K562 (cell line): ENCODE measurements around the gene WARS2. TPM values are rescaled to one million over a fixed set of nuclear protein-coding genes. Genes with fewer than 3 reads are reported as not detected.

ENCODE experiments used
- ATAC-seq: fragments of 200-7000 bp; cut with Tn5 transposase; 3 replicates; pipeline ENCODE4 v1.9.1; 2020; ENCODE audit warnings: moderate library complexity
- BruUV-seq: library from RNA; stranded (reverse); fragments of 400-500 nt; replicated peaks from 2 replicates; lab custom pipeline; 2021; lab: Mats Ljungman, UMichigan
- CTCF ChIA-PET: fragments of 300-600 bp; formaldehyde crosslinking; extraction: SDS; loops from one replicate; lab custom pipeline; 2021; ENCODE audit warnings: low intra/inter-chr PET ratio; lab: Yijun Ruan, JAX
- POLR2A ChIA-PET: fragments of 300-600, 350-650 bp; sonication (Branson Sonifier 250); formaldehyde crosslinking; extraction: SDS; loops from one replicate; lab custom pipeline; 2021; ENCODE audit warnings: antibody characterized with exemption, inconsistent platforms; lab: Yijun Ruan, JAX
- DNase-seq, 4 experiments: peaks; one replicate each; pipeline versions ENCODE4 v3.0.0 to v3.0.0-alpha.2; 2011 to 2018; ENCODE audit warnings: low spot score in 3 of 4, mixed read lengths in 3 of 4; ENCODE audit errors: extremely low read depth in 1 of 4
- FAIRE-seq: peaks from 2 replicates; lab custom pipeline; 2011; peaks lifted over from hg19 to GRCh38; lab: Jason Lieb, UNC
- H2AFZ ChIP-seq: 2 replicates; pipeline ENCODE4 v1.6.0; 2011; ENCODE audit warnings: low read depth, low read length, control low read depth, inconsistent platforms
- H3K27ac ChIP-seq: fragments of 200-600 bp; 3 replicates; pipeline ENCODE4 v1.8.0; 2011; ENCODE audit warnings: low read depth, mild to moderate bottlenecking, control low read depth, inconsistent platforms, low read length, moderate library complexity, mixed read lengths; ENCODE audit errors: extremely low read depth
- H3K27me3 ChIP-seq, 2 experiments: fragments of 300-600 bp in 1 of 2; 2 replicates in 1 of 2; 3 replicates in 1 of 2; pipeline versions ENCODE4 v1.6.0 to v1.8.0; 2011; ENCODE audit warnings: inconsistent platforms in 2 of 2, low read length in 2 of 2, mild to moderate bottlenecking in 1 of 2, mixed read lengths in 1 of 2, moderate library complexity in 1 of 2; ENCODE audit not compliant: control insufficient read depth in 2 of 2, insufficient read depth in 2 of 2
- H3K36me3 ChIP-seq: fragments of 300-600 bp; 3 replicates; pipeline ENCODE4 v1.8.0; 2011; ENCODE audit warnings: mild to moderate bottlenecking, low read length, inconsistent platforms; ENCODE audit not compliant: control insufficient read depth, insufficient read depth
- H3K4me1 ChIP-seq, 2 experiments: fragments of 200-600 bp in 1 of 2; replicated peaks in 1 of 2; 2 replicates in 1 of 2; 3 replicates in 1 of 2; pipeline versions ENCODE4 v1.5.1 to v1.8.0; 2011; ENCODE audit warnings: inconsistent platforms in 2 of 2, low read length in 2 of 2, mild to moderate bottlenecking in 1 of 2, mixed read lengths in 1 of 2, moderate library complexity in 1 of 2; ENCODE audit not compliant: control insufficient read depth in 2 of 2, insufficient read depth in 2 of 2
- H3K4me2 ChIP-seq: 2 replicates; pipeline ENCODE4 v1.6.1; 2011; ENCODE audit warnings: low read length, control low read depth, inconsistent platforms, mixed read lengths; ENCODE audit not compliant: insufficient read depth
- H3K4me3 ChIP-seq: fragments of 200-600 bp; sonication (generic), shearing (Covaris generic); 2 replicates; pipeline ENCODE4 v1.5.1; 2016; ENCODE audit warnings: control low read depth, inconsistent platforms
- H3K79me2 ChIP-seq: fragments of 200-600 bp; 3 replicates; pipeline ENCODE4 v1.8.0; 2011; ENCODE audit warnings: low read length, inconsistent platforms; ENCODE audit not compliant: control insufficient read depth, insufficient read depth
- H3K9ac ChIP-seq, 2 experiments: 2 replicates each; pipeline versions ENCODE4 v1.6.0 to v1.6.1; 2011; ENCODE audit warnings: low read depth in 2 of 2, low read length in 2 of 2, control low read depth in 1 of 2, inconsistent platforms in 1 of 2, mild to moderate bottlenecking in 1 of 2, mixed read lengths in 1 of 2; ENCODE audit not compliant: insufficient read depth in 1 of 2
- H3K9me1 ChIP-seq: one replicate; pipeline ENCODE4 v1.6.0; 2011; ENCODE audit warnings: inconsistent platforms, mild to moderate bottlenecking, low read length, moderate library complexity; ENCODE audit not compliant: control insufficient read depth, insufficient read depth
- H3K9me3 ChIP-seq: replicated peaks from 2 replicates; pipeline ENCODE4 v1.5.1; 2011; ENCODE audit warnings: low read depth, low read length, inconsistent platforms; ENCODE audit not compliant: control insufficient read depth, insufficient read depth
- H4K20me1 ChIP-seq: replicated peaks from 2 replicates; pipeline ENCODE4 v1.6.1; 2011; ENCODE audit warnings: low read length, inconsistent platforms, mixed read lengths; ENCODE audit not compliant: control insufficient read depth, insufficient read depth
- ARID1B ChIP-seq: fragments of 450-650 bp; IDR thresholded peaks from 2 replicates; pipeline ENCODE4 v1.6.1; 2016; ENCODE audit warnings: antibody characterized with exemption, mild to moderate bottlenecking, inconsistent platforms
- BRCA1 ChIP-seq, 2 experiments: fragments of 450-650 bp in 1 of 2; sonication (generic) in 1 of 2; formaldehyde crosslinking in 1 of 2; IDR thresholded peaks; 2 replicates each; pipeline versions ENCODE4 v1.5.0 to v1.6.1; 2017 to 2020; ENCODE audit warnings: mild to moderate bottlenecking in 1 of 2, missing genetic modification reagents in 1 of 2
- CGGBP1 ChIP-seq: fragments of 250-450 bp; sonication (Bioruptor Pico); IDR thresholded peaks from 2 replicates; pipeline ENCODE4 v1.9.0; 2021; ENCODE audit warnings: mild to moderate bottlenecking
- DMBX1 ChIP-seq: fragments of 250-450 bp; sonication (Bioruptor Pico); IDR thresholded peaks from 2 replicates; pipeline ENCODE4 v1.8.0; 2022; ENCODE audit warnings: inconsistent platforms, mild to moderate bottlenecking, moderate library complexity, borderline replicate concordance
- EGR1 ChIP-seq: fragments of 450-650 bp; conservative IDR thresholded peaks from 2 replicates; pipeline ENCODE4 v1.6.1; 2017; ENCODE audit warnings: mild to moderate bottlenecking
- ELF2 ChIP-seq: fragments of 250-450 bp; sonication (Bioruptor Pico); IDR thresholded peaks from 2 replicates; pipeline ENCODE4 v1.5.0; 2021; ENCODE audit warnings: mild to moderate bottlenecking
- ETV6 ChIP-seq, 3 experiments: fragments of 150-350 bp in 1 of 3; sonication (generic) in 1 of 3; formaldehyde crosslinking in 1 of 3; IDR thresholded peaks; 2 replicates each; pipeline versions ENCODE4 v1.6.1 to v1.8.0; 2014 to 2022; ENCODE audit warnings: borderline replicate concordance in 2 of 3, low read depth in 2 of 3, antibody characterized with exemption in 1 of 3, low read length in 1 of 3, mild to moderate bottlenecking in 1 of 3, missing genetic modification reagents in 1 of 3
- KDM4B ChIP-seq, 2 experiments: fragments of 450-650 bp in 1 of 2; sonication (generic) in 1 of 2; IDR thresholded peaks; 2 replicates each; pipeline ENCODE4 v1.6.1; 2016 to 2017; ENCODE audit warnings: borderline replicate concordance in 2 of 2, antibody characterized with exemption in 1 of 2, low read depth in 1 of 2, mild to moderate bottlenecking in 1 of 2
- MXD1 ChIP-seq: fragments of 250-450 bp; sonication (Bioruptor Pico); IDR thresholded peaks from 2 replicates; pipeline ENCODE4 v1.8.0; 2021; ENCODE audit warnings: borderline replicate concordance, mild to moderate bottlenecking, moderate library complexity; ENCODE audit not compliant: poor library complexity, severe bottlenecking
- MYNN ChIP-seq, 2 experiments: sonication (generic); formaldehyde crosslinking in 1 of 2; IDR thresholded peaks; 2 replicates each; pipeline versions ENCODE4 v1.5.0 to v1.6.1; 2016 to 2020; ENCODE audit warnings: antibody characterized with exemption in 1 of 2, missing genetic modification reagents in 1 of 2
- NELFE ChIP-seq: IDR thresholded peaks from 2 replicates; pipeline ENCODE4 v1.6.1; 2011; ENCODE audit warnings: mild to moderate bottlenecking; ENCODE audit not compliant: insufficient read depth, insufficient read length
- PCBP2 ChIP-seq: fragments of 200-400 bp; formaldehyde crosslinking; IDR thresholded peaks from 2 replicates; pipeline ENCODE4 v1.6.1; 2018; ENCODE audit warnings: low read length, low read depth, mild to moderate bottlenecking, moderate library complexity; ENCODE audit not compliant: poor library complexity, severe bottlenecking
- RBM17 ChIP-seq: fragments of 200-400 bp; formaldehyde crosslinking; IDR thresholded peaks from 2 replicates; pipeline ENCODE4 v1.6.1; 2017; ENCODE audit warnings: low read depth, mild to moderate bottlenecking, low read length, borderline replicate concordance
- RFX1 ChIP-seq: fragments of 450-650 bp; IDR thresholded peaks from 2 replicates; pipeline ENCODE4 v1.6.1; 2016; ENCODE audit warnings: mild to moderate bottlenecking, moderate library complexity
- SRSF9 ChIP-seq: fragments of 200-400 bp; formaldehyde crosslinking; IDR thresholded peaks from 2 replicates; pipeline ENCODE4 v1.6.1; 2017; ENCODE audit warnings: low read depth, low read length, borderline replicate concordance
- ZNF41 ChIP-seq: fragments of 250-450 bp; sonication (Bioruptor Pico); conservative IDR thresholded peaks from 2 replicates; pipeline ENCODE4 v1.4.0; 2020; ENCODE audit warnings: mild to moderate bottlenecking
- ZNF589 ChIP-seq: fragments of 200-800 bp; sonication (Bioruptor generic); IDR thresholded peaks from 2 replicates; pipeline ENCODE4 v1.6.1; 2016; ENCODE audit warnings: low read depth, missing genetic modification characterization, missing compliant biosample characterization
- WGBS: fragments of 100-300 bp; shearing (Covaris generic); methylation state at CpG from one replicate; pipeline ENCODE4 v1.1.6; 2016; ENCODE audit warnings: low coverage, mixed read lengths; ENCODE audit not compliant: insufficient coverage; ENCODE audit errors: missing lambda C conversion rate; 5-methylcytosine and 5-hydroxymethylcytosine counted together
- in situ Hi-C: fragments of 300-500 bp; cut with MboI; formaldehyde crosslinking; loops from 4 replicates; pipeline ENCODE4 v1.15.0; 2018; ENCODE audit warnings: inconsistent platforms, mixed read lengths
- intact Hi-C: fragments of 100-400 bp; cut with micrococcal nuclease; formaldehyde crosslinking; loops from 2 replicates; pipeline ENCODE4 v1.14.2; 2022
- polyA plus RNA-seq, 8 experiments: library from polyadenylated mRNA; depleted of rRNA in 4 of 8; stranded (reverse) in 5 of 8; unstranded in 3 of 8; fragments of >200 nt; fragmentation: Nextera tagmentation in 2 of 8; fragmentation: Illumina TruSeq in 1 of 8; extraction: Ambion mirVana in 2 of 8; extraction: Trizol in 1 of 8; gene quantifications; 2 replicates each; pipeline versions ENCODE4 v1.2.1 to v1.2.3, GENCODE V29; 2011 to 2014; ENCODE audit warnings: inconsistent platforms in 1 of 8, missing spikeins in 1 of 8
- total RNA-seq, 7 experiments: library from RNA; depleted of rRNA in 6 of 7; stranded (reverse); fragments of >200 nt in 6 of 7; fragmentation: Illumina TruSeq in 2 of 7; extraction: Trizol in 2 of 7; gene quantifications; 2 replicates each; pipeline versions ENCODE4 v1.2.1 to v1.2.3, GENCODE V29; 2011 to 2021; ENCODE audit warnings: low replicate concordance in 1 of 7

Gene WARS2
- total and polyA plus RNA-seq, 9 of the 15 experiments (the other 6 are each of a cell fraction or from before 2014, with no cell fraction given) = 5.7 to 18.0 (median 16.9) TPM

- POLR2A ChIA-PET = interaction anchor here (2.0 kb wide), 1 partner anchor 10 kb away, joined by 9 read pairs; no protein-coding TSS in a partner anchor
- H4K20me1 ChIP-seq = no peaks in the 10 kb centered on the region
- no peaks in the 10 kb centered on the region for H3K36me3 ChIP-seq
- no peak overlapping the region for H3K27ac ChIP-seq
- DNase-seq = no peak
- no peaks in the 10 kb centered on the region for H3K27me3 ChIP-seq
- H2AFZ ChIP-seq = no peak overlapping the region
- no peak for FAIRE-seq
- ATAC-seq = no peak
- H3K9me3 ChIP-seq = no peaks in the 10 kb centered on the region
- CTCF ChIA-PET = no interaction called here
- H3K4me2 ChIP-seq = no peak overlapping the region
- intact Hi-C loops (loop anchor here (10.0 kb wide), 1 partner anchor 64 kb away; the partner anchor contains the start of gene WARS2), in situ Hi-C loops (no loop called here)
- H3K9me1 ChIP-seq = no peaks in the 10 kb centered on the region
- no peak overlapping the region for H3K9ac ChIP-seq
- BruUV-seq = no TSS peak
- no peaks in the 10 kb centered on the region for H3K79me2 ChIP-seq
- no peak for TF ChIP-seq KDM4B (IDR thresholded peaks at IDR 0.05; ENCODE audit: borderline replicate concordance in 2 of 2, low read depth in 1 of 2)
- no peak for TF ChIP-seq SRSF9
- no peak for TF ChIP-seq ARID1B
- no peak for TF ChIP-seq EGR1
- no peak for TF ChIP-seq ELF2 (CRISPR knock-in tag)
- no peak for TF ChIP-seq MYNN (IDR thresholded peaks at IDR 0.05)
- no peak for TF ChIP-seq MYNN (CRISPR knock-in tag; IDR thresholded peaks at IDR 0.05)
- TF ChIP-seq ZNF41 (CRISPR knock-in tag) = no peak
- TF ChIP-seq NELFE = no peak
- TF ChIP-seq ETV6 (IDR thresholded peaks at IDR 0.05; ENCODE audit: borderline replicate concordance in 1 of 2, low read depth in 2 of 2, low read length in 1 of 2) = no peak
- TF ChIP-seq ETV6 (CRISPR knock-in tag; IDR thresholded peaks at IDR 0.05; ENCODE audit: borderline replicate concordance) = no peak
- TF ChIP-seq CGGBP1 (CRISPR knock-in tag) = no peak
- no peak for TF ChIP-seq RBM17
- no peak for TF ChIP-seq MXD1
- no peak for TF ChIP-seq PCBP2
- no peak for TF ChIP-seq DMBX1
- TF ChIP-seq RFX1 = no peak
- TF ChIP-seq ZNF589 = no peak
- no peak for TF ChIP-seq BRCA1 (IDR thresholded peaks at IDR 0.05)
- no peak for TF ChIP-seq BRCA1 (CRISPR knock-in tag; IDR thresholded peaks at IDR 0.05)
- no peak overlapping the region for H3K4me3 ChIP-seq
- H3K4me1 ChIP-seq = 0 out of 5 replicates have a peak, but pooled peaks cover 0 to 3% of the 10 kb centered on the region in 2 experiments
- whole genome bisulfite sequencing = 22% methylated on average over 4 of the region's 4 CpGs
These were observed 59.9 kb downstream of the WARS2 start for GRCh38 chr1:119080586-119080985.
